GM15510 (cell line): ENCODE data around the gene MEGF6.

Source experiments
- POLR2A ChIP-seq: IDR thresholded peaks from 3 replicates; pipeline ENCODE4 v1.6.1; 2011; ENCODE audit warnings: borderline replicate concordance; ENCODE audit not compliant: insufficient read length; ENCODE audit errors: extremely low read depth

Gene MEGF6

GRCh38 chr1:3611170-3612019 is at the start of gene MEGF6:
MEGF6 (minus strand) TSS chr1:3611508; CDS start chr1:3611268, 240 bp downstream.
- no peak for TF ChIP-seq POLR2A

- TF ChIP-seq POLR2A = no peak
These were observed 49.4 kb upstream of the MEGF6 start for GRCh38 chr1:3660704-3661103.

- TF ChIP-seq POLR2A = no peak
These were observed 47.8 kb upstream of the MEGF6 start for GRCh38 chr1:3659093-3659492.

GRCh38 chr1:3658231-3658615 is 46.9 kb upstream of the MEGF6 start:
- no peak for TF ChIP-seq POLR2A

- TF ChIP-seq POLR2A = no peak
These were observed 46.4 kb upstream of the MEGF6 start for GRCh38 chr1:3657578-3658230.

GRCh38 chr1:3657096-3657475 is 45.8 kb upstream of the MEGF6 start:
- no peak for TF ChIP-seq POLR2A

- no peak for TF ChIP-seq POLR2A
These were observed 45.3 kb upstream of the MEGF6 start for GRCh38 chr1:3656450-3657095.

- TF ChIP-seq POLR2A = no peak
These were observed 43.4 kb upstream of the MEGF6 start for GRCh38 chr1:3654549-3655281.

- no peak for TF ChIP-seq POLR2A
These were observed 41.9 kb upstream of the MEGF6 start for GRCh38 chr1:3653286-3653618.

GRCh38 chr1:3652548-3653285 is 41.4 kb upstream of the MEGF6 start:
- peak; percentile 41 for TF ChIP-seq POLR2A

GRCh38 chr1:3651930-3652547 is 40.7 kb upstream of the MEGF6 start, which contains the start of gene TP73:
TP73 (plus strand) TSS chr1:3652516; CDS start chr1:3682366, 29,850 bp downstream.
- no peak for TF ChIP-seq POLR2A

- TF ChIP-seq POLR2A = no peak
These were observed 40.0 kb upstream of the MEGF6 start for GRCh38 chr1:3651026-3651929.
